Activated T-helper 1 cell treated with anti-CD3 and anti-CD28 coated beads, Interleukin-12 subunit alpha, Interleukin-12 subunit beta, Interleukin-2, Interleukin-4 antibody, amounts not matched to agents 30 ng/mL and 10 ng/mL and 1 ng/mL, durations not matched to agents 14 hours and 24 hours and 36 hours (primary cell): ENCODE measurements around the gene PPARGC1A. TPM values are rescaled to one million over a fixed set of nuclear protein-coding genes. Genes with fewer than 3 reads are reported as not detected.

Experiments
- DNase-seq: peaks from one replicate; pipeline ENCODE4 v3.0.0; 2021; ENCODE audit warnings: low spot score
- H3K27ac Mint-ChIP-seq: one replicate; pipeline ENCODE4 v1.8.0; 2021; ENCODE audit warnings: mild to moderate bottlenecking, mixed read lengths
- H3K27me3 Mint-ChIP-seq: one replicate; pipeline ENCODE4 v1.8.0; 2022; ENCODE audit warnings: mild to moderate bottlenecking, moderate library complexity, mixed read lengths; ENCODE audit not compliant: insufficient read depth
- H3K36me3 Mint-ChIP-seq: one replicate; pipeline ENCODE4 v1.8.0; 2021; ENCODE audit warnings: low read depth, mixed read lengths
- H3K4me1 Mint-ChIP-seq: one replicate; pipeline ENCODE4 v1.8.0; 2021; ENCODE audit warnings: low read depth, mixed read lengths
- H3K4me3 Mint-ChIP-seq: one replicate; pipeline ENCODE4 v1.8.0; 2021; ENCODE audit warnings: mild to moderate bottlenecking, moderate library complexity, mixed read lengths
- H3K9me3 Mint-ChIP-seq: one replicate; pipeline ENCODE4 v1.8.0; 2021; ENCODE audit warnings: mixed read lengths
- intact Hi-C: fragments of 100-400 bp; cut with micrococcal nuclease; formaldehyde crosslinking; loops from one replicate; pipeline ENCODE4 v1.15.1; 2024
- total RNA-seq: library from RNA; stranded (reverse); gene quantifications from 2 replicates; pipeline ENCODE4 v1.2.3, GENCODE V29; 2022

PPARGC1A gene
- total RNA-seq, 1 donor from 2014 or later: not detected

GRCh38 chr4:23902222-23902804, 12.5 kb upstream of the PPARGC1A start:
- Mint-ChIP-seq H3K27ac (no peak overlapping the region), H3K36me3 (no peaks in the 10 kb centered on the region), H3K4me1 (no peaks in the 10 kb centered on the region), H3K27me3 (no peaks in the 10 kb centered on the region), H3K9me3 (no peaks in the 10 kb centered on the region), H3K4me3 (no peak overlapping the region)
- DNase-seq: no peak
- intact Hi-C loops: no loop called here

DNA sequence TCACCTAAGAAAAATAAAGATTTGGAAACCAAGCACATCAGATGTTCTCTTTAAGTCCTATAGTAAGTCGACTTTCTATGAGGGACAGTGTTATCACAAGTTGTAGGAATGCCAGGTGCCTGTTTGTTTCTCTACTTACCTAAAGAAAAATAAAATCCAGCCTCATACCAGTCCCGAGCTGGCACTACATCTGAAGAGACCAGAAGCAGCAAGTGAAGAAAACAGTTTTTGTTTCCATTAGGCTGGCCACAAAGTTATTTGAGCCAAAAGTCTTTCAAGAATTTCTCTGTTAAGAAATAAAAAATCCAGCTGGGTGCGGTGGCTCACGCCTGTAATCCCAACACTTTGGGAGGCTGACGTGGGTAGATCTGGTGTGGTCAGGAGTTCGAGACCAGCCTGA, 10.8 kb upstream of the PPARGC1A start:
- Mint-ChIP-seq H3K36me3 (no peaks in the 10 kb centered on the region), H3K4me1 (no peaks in the 10 kb centered on the region), H3K27ac (no peak overlapping the region), H3K27me3 (no peaks in the 10 kb centered on the region), H3K9me3 (no peaks in the 10 kb centered on the region), H3K4me3 (no peak overlapping the region)
- intact Hi-C loops: no loop called here
- DNase-seq: no peak

DNA sequence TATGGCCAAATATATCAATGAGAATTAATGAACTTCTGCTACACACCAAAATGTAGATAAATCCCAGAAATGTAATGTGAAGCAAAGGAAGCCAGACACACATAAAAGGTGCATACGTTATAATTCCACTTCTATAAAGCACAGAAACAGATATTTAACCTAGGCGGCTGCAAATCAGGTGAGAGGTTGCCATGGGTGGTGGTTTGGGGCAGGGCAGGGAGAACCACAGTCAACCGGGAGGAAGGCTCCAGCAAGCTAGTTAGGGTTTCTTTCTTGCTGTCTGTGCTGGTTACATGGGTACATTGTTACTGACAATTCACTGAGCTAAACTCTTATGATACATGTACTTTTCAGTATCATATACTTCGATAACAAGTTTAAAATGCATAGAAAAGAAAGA, 9.7 kb upstream of the PPARGC1A start:
- H3K4me1 Mint-ChIP-seq: no peaks in the 10 kb centered on the region
- DNase-seq: no peak
- H3K27me3 Mint-ChIP-seq: no peaks in the 10 kb centered on the region

GRCh38 chr4:23897564-23898109, 7.8 kb upstream of the PPARGC1A start:
- Mint-ChIP-seq H3K36me3 (no peaks in the 10 kb centered on the region), H3K9me3 (no peaks in the 10 kb centered on the region), H3K27ac (no peak overlapping the region), H3K27me3 (no peaks in the 10 kb centered on the region), H3K4me3 (no peak overlapping the region), H3K4me1 (no peaks in the 10 kb centered on the region)
- intact Hi-C loops: no loop called here
- DNase-seq: no peak

More for the DNA sequence above, 9.7 kb upstream of the PPARGC1A start:
- H3K4me3 Mint-ChIP-seq: no peak overlapping the region
- H3K36me3 Mint-ChIP-seq: no peaks in the 10 kb centered on the region
- no peaks in the 10 kb centered on the region for H3K9me3 Mint-ChIP-seq
- no peak overlapping the region for H3K27ac Mint-ChIP-seq
- intact Hi-C loops: no loop called here

DNA sequence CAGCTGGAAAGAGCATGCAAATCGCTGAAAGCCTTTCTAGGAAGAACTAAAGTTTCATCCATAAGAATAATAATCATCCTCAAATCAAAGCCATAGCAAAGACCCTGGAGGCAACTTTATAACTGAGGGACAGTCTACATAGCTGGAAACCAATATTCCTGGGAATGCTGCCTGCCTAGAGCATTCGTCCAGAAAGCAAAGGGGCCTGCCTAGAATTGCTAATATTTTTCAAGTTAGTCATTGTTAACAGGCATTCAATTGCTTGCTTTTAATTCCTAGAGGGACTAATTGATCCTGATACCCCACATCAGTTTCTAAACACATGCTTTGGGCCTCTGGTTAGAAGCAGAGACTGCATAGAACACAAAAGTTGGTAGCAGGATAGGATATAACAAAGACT, 4.2 kb upstream of the PPARGC1A start:
- intact Hi-C loops: no loop called here
- Mint-ChIP-seq H3K4me3 (no peak overlapping the region), H3K9me3 (no peaks in the 10 kb centered on the region), H3K27ac (no peak overlapping the region), H3K4me1 (peaks cover 4% of the 10 kb centered on the region), H3K27me3 (peaks cover 10% of the 10 kb centered on the region), H3K36me3 (no peaks in the 10 kb centered on the region)
- DNase-seq: no peak

DNA sequence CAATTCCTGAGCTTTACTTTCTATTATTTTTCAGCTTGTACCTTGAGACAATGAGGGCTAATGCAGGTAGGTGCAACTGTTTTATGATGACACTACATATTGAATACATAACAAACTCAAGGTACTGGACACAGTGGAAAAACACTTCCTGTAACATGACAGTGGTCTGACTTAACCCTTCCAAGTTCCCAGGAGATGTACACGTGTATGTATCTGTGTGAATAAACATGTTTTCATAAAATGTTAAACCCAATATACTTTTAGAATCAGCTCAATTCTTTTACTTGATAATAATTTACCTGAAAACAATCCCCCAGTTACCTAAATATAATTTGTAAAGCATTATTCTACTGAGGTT, 1.2 kb upstream of the PPARGC1A start:
- DNase-seq: no peak
- no peaks in the 10 kb centered on the region for H3K9me3 Mint-ChIP-seq
- no peaks in the 10 kb centered on the region for H3K36me3 Mint-ChIP-seq
- H3K4me1 Mint-ChIP-seq: peaks cover 4% of the 10 kb centered on the region
- H3K27ac Mint-ChIP-seq: no peak overlapping the region
- peaks cover 10% of the 10 kb centered on the region for H3K27me3 Mint-ChIP-seq
- H3K4me3 Mint-ChIP-seq: no peak overlapping the region
- intact Hi-C loops: no loop called here

DNA sequence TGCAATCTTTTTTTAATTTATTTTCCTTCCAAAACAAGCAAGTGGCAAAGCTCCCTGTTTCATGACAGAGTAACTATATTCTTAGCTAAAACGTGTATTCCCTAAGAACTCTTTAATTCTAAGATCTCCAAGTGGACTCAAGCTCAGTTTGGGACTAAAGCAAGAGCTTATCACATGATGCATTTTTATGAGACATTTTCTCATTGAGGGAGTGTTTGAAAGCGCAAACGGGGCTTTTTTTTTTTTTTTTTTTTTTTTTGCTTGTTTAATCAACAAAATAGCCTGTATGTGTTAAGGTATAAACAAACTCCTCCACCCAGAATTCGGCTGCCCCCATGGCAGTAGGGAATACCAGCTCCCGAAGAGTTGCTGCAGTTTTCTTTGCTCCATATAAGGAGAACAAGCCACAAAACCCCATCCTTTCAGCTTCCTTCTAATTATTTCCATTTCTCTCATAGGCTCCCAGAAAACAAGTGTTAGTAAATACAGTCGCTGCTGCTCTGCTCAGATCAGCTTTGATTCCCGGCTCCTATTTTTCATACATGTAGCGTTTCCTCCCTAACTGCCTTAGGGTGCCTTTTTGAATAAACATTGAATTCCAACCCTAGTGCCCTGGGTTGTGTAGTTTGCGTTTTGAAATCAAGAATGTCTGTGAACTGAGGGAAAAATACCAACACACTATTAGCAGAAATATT, 669 bp upstream of the PPARGC1A start:
- no peaks in the 10 kb centered on the region for H3K9me3 Mint-ChIP-seq
- intact Hi-C loops: no loop called here

DNA sequence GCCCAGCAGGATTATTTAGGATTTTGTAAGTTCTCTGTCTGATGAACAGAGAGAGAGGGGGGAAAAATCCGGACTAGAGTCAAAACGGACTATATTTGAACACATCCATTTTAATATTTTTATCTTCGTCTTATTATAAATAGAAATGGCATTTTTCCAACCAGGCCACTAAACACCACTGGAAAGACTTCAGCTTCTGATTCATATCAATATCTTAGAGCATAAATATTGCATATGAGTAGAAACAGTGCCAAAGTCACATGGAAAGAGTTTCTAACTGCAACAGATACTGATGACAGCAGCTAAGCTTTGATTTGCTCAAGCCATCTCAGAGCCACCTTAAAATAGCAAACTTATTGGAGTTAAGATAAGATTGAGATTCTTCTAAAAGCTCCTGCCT, 456 bp downstream of the PPARGC1A start:
- intact Hi-C loops: no loop called here
- DNase-seq: no peak
- peaks cover 4% of the 10 kb centered on the region for H3K4me1 Mint-ChIP-seq
- no peaks in the 10 kb centered on the region for H3K36me3 Mint-ChIP-seq
- peaks cover 10% of the 10 kb centered on the region for H3K27me3 Mint-ChIP-seq
- H3K4me3 Mint-ChIP-seq: no peak overlapping the region
- H3K27ac Mint-ChIP-seq: no peak overlapping the region
- no peaks in the 10 kb centered on the region for H3K9me3 Mint-ChIP-seq

More for the DNA sequence above, 669 bp upstream of the PPARGC1A start:
- Mint-ChIP-seq H3K4me1 (peaks cover 4% of the 10 kb centered on the region), H3K36me3 (no peaks in the 10 kb centered on the region), H3K27me3 (peaks cover 10% of the 10 kb centered on the region), H3K27ac (no peak overlapping the region), H3K4me3 (no peak overlapping the region)
- no peak for DNase-seq

GRCh38 chr4:23888421-23889319, 1.2 kb downstream of the PPARGC1A start:
- Mint-ChIP-seq H3K27ac (no peak overlapping the region), H3K4me3 (no peak overlapping the region), H3K36me3 (no peaks in the 10 kb centered on the region), H3K9me3 (no peaks in the 10 kb centered on the region), H3K4me1 (peaks cover 4% of the 10 kb centered on the region), H3K27me3 (peaks cover 10% of the 10 kb centered on the region)
- no peak for DNase-seq
- intact Hi-C loops: no loop called here

DNA sequence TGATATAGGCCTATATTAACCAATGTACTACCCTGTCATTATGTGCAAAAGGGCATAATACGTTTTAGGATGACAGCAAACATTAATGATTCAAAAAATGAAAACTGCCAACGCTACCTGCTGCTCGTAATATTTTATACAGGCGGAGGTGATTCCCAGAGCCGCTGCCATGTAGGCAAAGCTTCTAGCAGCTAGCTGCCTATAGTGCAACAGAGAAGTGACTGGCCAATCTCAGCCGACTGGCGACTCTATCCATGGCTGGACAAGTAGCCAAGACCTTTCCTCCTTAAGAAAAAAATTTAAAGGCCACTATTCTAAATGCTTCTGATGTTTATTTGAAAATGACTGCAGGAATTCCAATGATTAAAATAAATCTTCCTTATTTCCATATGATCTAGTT, 1.9 kb downstream of the PPARGC1A start:
- Mint-ChIP-seq H3K4me3 (no peak overlapping the region), H3K36me3 (no peaks in the 10 kb centered on the region), H3K27me3 (peaks cover 10% of the 10 kb centered on the region), H3K4me1 (peaks cover 4% of the 10 kb centered on the region), H3K27ac (no peak overlapping the region), H3K9me3 (no peaks in the 10 kb centered on the region)
- no peak for DNase-seq
- intact Hi-C loops: no loop called here

- DNase-seq: no peak
- H3K27me3 Mint-ChIP-seq: peaks cover 10% of the 10 kb centered on the region
- intact Hi-C loops: no loop called here
- no peak overlapping the region for H3K27ac Mint-ChIP-seq
- H3K4me3 Mint-ChIP-seq: no peak overlapping the region
- no peaks in the 10 kb centered on the region for H3K9me3 Mint-ChIP-seq
- peaks cover 4% of the 10 kb centered on the region for H3K4me1 Mint-ChIP-seq
- H3K36me3 Mint-ChIP-seq: no peaks in the 10 kb centered on the region
These were observed 2.7 kb downstream of the PPARGC1A start for GRCh38 chr4:23887173-23887572.

DNA sequence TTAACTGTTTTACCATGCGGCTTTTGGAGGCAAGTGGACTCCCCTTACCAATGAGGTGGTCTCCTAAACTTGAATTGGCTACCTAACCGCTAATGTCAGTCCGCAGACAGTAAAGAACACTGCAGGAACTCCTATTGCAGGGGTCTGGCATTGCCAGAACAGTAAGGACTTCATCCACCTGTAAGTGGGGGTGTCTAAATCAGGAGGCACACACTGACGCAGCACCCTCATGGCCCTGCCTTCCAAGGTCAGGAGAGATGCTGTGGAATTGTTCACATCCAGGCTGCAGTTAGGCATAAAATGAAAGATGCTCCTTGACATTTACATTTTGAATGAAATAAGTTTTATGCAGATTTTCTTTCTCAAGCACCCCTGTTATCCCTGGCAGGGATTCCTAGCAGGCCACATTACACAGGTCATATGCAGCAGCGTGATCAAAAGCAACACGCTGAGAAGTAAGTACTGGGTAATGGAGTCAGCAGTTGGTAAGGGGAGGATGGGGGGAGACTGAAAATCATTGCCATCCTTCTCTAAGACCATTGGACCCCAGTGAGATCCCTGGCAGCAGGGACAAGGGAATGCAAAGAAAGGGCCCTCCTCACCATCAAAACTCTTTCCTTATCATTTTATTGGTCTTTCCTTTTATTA, 3.8 kb downstream of the PPARGC1A start:
- intact Hi-C loops: no loop called here
- Mint-ChIP-seq H3K4me3 (no peak overlapping the region), H3K4me1 (peaks cover 4% of the 10 kb centered on the region), H3K9me3 (no peaks in the 10 kb centered on the region), H3K36me3 (no peaks in the 10 kb centered on the region), H3K27ac (no peak overlapping the region), H3K27me3 (peaks cover 8% of the 10 kb centered on the region)
- no peak for DNase-seq
